Vagina (tissue), 2 donors: ENCODE results near the gene TSC2. TPM values are rescaled to one million over a fixed set of nuclear protein-coding genes. Genes with fewer than 3 reads are reported as not detected.

Experiments used
- DNase-seq, 2 donors: peaks; one replicate each; pipeline ENCODE4 v3.0.0-alpha.2; 2017; ENCODE audit errors: extremely low spot score in 2 of 2
- H3K27ac ChIP-seq: fragments of 200-600 bp; sonication (generic); one replicate; pipeline ENCODE4 v1.5.1; 2019
- H3K27me3 ChIP-seq: fragments of 200-600 bp; sonication (generic); one replicate; pipeline ENCODE4 v1.5.1; 2019
- H3K36me3 ChIP-seq, 2 donors: fragments of 200-600 bp; sonication (generic); one replicate each; pipeline ENCODE4 v1.5.1; 2017 to 2019
- H3K4me1 ChIP-seq: fragments of 200-600 bp; sonication (generic); one replicate; pipeline ENCODE4 v1.5.1; 2019
- H3K4me3 ChIP-seq, 2 donors: fragments of 200-600 bp; sonication (generic); 1 replicate in 1 of 2; 2 replicates in 1 of 2; pipeline ENCODE4 v1.5.1; 2016 to 2019
- H3K9me3 ChIP-seq: fragments of 200-600 bp; sonication (generic); one replicate; pipeline ENCODE4 v1.5.1; 2019
- CTCF ChIP-seq, 3 experiments: fragments of 450-650 bp in 2 of 3; fragments of 200-600 bp in 1 of 3; sonication (generic) in 1 of 3; IDR thresholded peaks; one replicate each; pipeline ENCODE4 v1.5.1; 2017 to 2019; ENCODE audit warnings: antibody characterized with exemption in 3 of 3, mild to moderate bottlenecking in 2 of 3, moderate library complexity in 2 of 3
- POLR2A ChIP-seq, 2 donors: fragments of 450-650 bp; IDR thresholded peaks; one replicate each; pipeline ENCODE4 v1.6.1; 2017; ENCODE audit warnings: antibody characterized with exemption in 2 of 2, mild to moderate bottlenecking in 2 of 2, moderate library complexity in 2 of 2
- POLR2AphosphoS5 ChIP-seq, 2 donors: sonication (generic); formaldehyde crosslinking; IDR thresholded peaks; one replicate each; pipeline ENCODE4 v1.9.0; 2017; ENCODE audit warnings: antibody characterized with exemption in 2 of 2, mild to moderate bottlenecking in 2 of 2, low read depth in 1 of 2; ENCODE audit not compliant: insufficient read depth in 1 of 2
- intact Hi-C: fragments of 100-400 bp; cut with DNase I; formaldehyde crosslinking; loops from one replicate; pipeline ENCODE4 v1.15.1; 2023
- total RNA-seq: library from RNA; depleted of rRNA; stranded (reverse); fragments of >200 nt; gene quantifications from one replicate; pipeline ENCODE4 v1.2.3, GENCODE V29; 2016

Gene TSC2
- total RNA-seq, 1 donor from 2014 or later = 78.6 TPM

GRCh38 chr16:2061023-2061422, 13.2 kb downstream of the TSC2 start:
- Histone ChIP-seq H3K27me3 (no peaks in the 10 kb centered on the region), H3K4me1 (no peaks in the 10 kb centered on the region), H3K27ac (no peak overlapping the region), H3K9me3 (no peaks in the 10 kb centered on the region), H3K36me3 (peaks cover 0 to 77% of the 10 kb centered on the region in 2 donors), H3K4me3 (no peak overlapping the region)
- DNase-seq = no peak
- intact Hi-C loops = no loop called here
- no peak for TF ChIP-seq CTCF (IDR thresholded peaks at IDR 0.05)
- no peak for TF ChIP-seq POLR2A (IDR thresholded peaks at IDR 0.05)
- TF ChIP-seq POLR2AphosphoS5 (IDR thresholded peaks at IDR 0.05; ENCODE audit: insufficient read depth in 1 of 2, low read depth in 1 of 2) = no peak

DNA sequence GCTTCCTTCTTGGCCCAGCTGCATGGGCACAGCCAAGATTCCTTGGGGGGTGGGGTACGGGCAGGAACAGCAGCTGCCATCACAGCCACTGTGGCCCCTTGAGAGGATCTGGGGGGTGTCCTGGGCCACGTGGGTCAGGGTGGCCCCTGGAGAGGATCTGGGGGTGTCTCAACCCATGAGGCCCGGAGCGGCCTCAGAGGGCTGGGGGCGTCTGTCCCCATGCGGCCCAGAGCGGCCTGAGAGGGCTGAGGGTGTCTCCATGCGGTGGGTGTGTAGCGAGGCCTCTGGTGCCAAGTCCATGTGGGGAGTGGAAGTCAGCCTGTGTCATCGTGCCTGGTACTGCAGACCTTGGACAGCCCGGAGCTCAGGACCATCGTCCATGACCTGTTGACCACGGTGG, 13.7 kb downstream of the TSC2 start:
- TF ChIP-seq POLR2AphosphoS5 (IDR thresholded peaks at IDR 0.05; ENCODE audit: insufficient read depth in 1 of 2, low read depth in 1 of 2) = no peak
- Histone ChIP-seq H3K4me3 (no peak overlapping the region), H3K9me3 (no peaks in the 10 kb centered on the region), H3K4me1 (no peaks in the 10 kb centered on the region), H3K36me3 (peaks cover 0 to 79% of the 10 kb centered on the region in 2 donors), H3K27me3 (no peaks in the 10 kb centered on the region), H3K27ac (no peak overlapping the region)
- no peak for DNase-seq
- intact Hi-C loops = no loop called here

- TF ChIP-seq CTCF (IDR thresholded peaks at IDR 0.05) (no peak), POLR2AphosphoS5 (IDR thresholded peaks at IDR 0.05; ENCODE audit: insufficient read depth in 1 of 2, low read depth in 1 of 2) (no peak), POLR2A (IDR thresholded peaks at IDR 0.05) (no peak)
- Histone ChIP-seq H3K9me3 (no peaks in the 10 kb centered on the region), H3K36me3 (peaks cover 0 to 78% of the 10 kb centered on the region in 2 donors), H3K4me3 (no peak overlapping the region), H3K4me1 (no peaks in the 10 kb centered on the region), H3K27ac (no peak overlapping the region), H3K27me3 (no peaks in the 10 kb centered on the region)
- intact Hi-C loops = no loop called here
- DNase-seq = no peak
These were observed 15.0 kb downstream of the TSC2 start for GRCh38 chr16:2062801-2063200.

DNA sequence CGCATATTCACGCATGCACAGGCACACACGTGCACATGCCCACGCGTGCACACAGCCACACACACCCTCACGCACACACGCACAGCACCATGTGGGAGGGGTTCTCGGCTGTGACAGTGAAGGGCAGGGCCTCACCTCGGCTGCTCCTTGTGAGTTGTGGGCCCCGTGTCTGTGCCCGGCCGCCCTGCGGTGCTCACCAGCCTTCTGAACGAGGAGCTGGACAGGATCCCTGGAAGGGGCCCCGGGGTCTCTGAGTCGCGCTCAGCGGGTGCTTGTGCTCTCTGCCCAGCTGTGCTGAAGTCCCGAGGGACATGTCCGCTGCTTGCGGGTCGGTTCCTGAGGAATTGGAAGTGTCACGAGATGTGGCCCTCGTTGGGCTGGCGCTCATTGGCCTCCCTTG, 16.1 kb downstream of the TSC2 start:
- Histone ChIP-seq H3K36me3 (peaks cover 0 to 76% of the 10 kb centered on the region in 2 donors), H3K27me3 (no peaks in the 10 kb centered on the region), H3K9me3 (no peaks in the 10 kb centered on the region), H3K4me1 (no peaks in the 10 kb centered on the region), H3K27ac (no peak overlapping the region), H3K4me3 (no peak overlapping the region)
- TF ChIP-seq POLR2A (IDR thresholded peaks at IDR 0.05) (no peak), CTCF (IDR thresholded peaks at IDR 0.05) (no peak), POLR2AphosphoS5 (IDR thresholded peaks at IDR 0.05; ENCODE audit: insufficient read depth in 1 of 2, low read depth in 1 of 2) (no peak)
- intact Hi-C loops = no loop called here
- DNase-seq = no peak

GRCh38 chr16:2064368-2064945, 16.7 kb downstream of the TSC2 start:
- peaks cover 0 to 77% of the 10 kb centered on the region in 2 donors for H3K36me3 ChIP-seq
- intact Hi-C loops = no loop called here
- no peaks in the 10 kb centered on the region for H3K27me3 ChIP-seq
- no peak overlapping the region for H3K4me3 ChIP-seq
- no peaks in the 10 kb centered on the region for H3K4me1 ChIP-seq
- no peaks in the 10 kb centered on the region for H3K9me3 ChIP-seq
- H3K27ac ChIP-seq = no peak overlapping the region
- no peak for DNase-seq
- no peak for TF ChIP-seq POLR2A (IDR thresholded peaks at IDR 0.05)

DNA sequence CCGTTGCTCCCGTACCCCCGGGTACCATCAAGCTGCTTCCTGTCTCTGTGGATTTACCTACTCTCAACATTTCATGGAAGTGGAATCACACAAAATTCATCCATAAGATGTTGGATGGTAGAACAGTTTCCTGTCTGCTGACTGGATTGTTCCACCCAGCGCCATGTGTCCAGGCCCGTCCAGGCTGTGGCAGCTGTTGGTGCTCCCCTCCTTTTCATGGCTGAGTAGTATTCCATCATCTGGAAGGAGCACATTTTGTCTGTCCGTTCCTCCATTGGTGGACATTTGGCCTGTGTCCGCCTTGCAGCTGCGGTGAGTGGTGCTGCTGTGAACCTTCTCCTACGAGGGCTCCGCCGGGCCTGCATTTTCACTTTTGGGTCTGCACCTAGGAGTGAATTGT, 18.4 kb downstream of the TSC2 start:
- H3K36me3 ChIP-seq = peaks cover 0 to 74% of the 10 kb centered on the region in 2 donors
- no peaks in the 10 kb centered on the region for H3K4me1 ChIP-seq
- intact Hi-C loops = no loop called here
- no peak overlapping the region for H3K4me3 ChIP-seq
- TF ChIP-seq POLR2AphosphoS5 (IDR thresholded peaks at IDR 0.05; ENCODE audit: insufficient read depth in 1 of 2, low read depth in 1 of 2) (no peak), CTCF (IDR thresholded peaks at IDR 0.05) (no peak), POLR2A (IDR thresholded peaks at IDR 0.05) (no peak)
- H3K9me3 ChIP-seq = no peaks in the 10 kb centered on the region
- DNase-seq = no peak
- H3K27me3 ChIP-seq = no peaks in the 10 kb centered on the region
- H3K27ac ChIP-seq = no peak overlapping the region
